GM23248 (cell line): Measurements from ENCODE around the gene NGB. TPM values are rescaled to one million over a fixed set of nuclear protein-coding genes. Genes with fewer than 3 reads are reported as not detected.

Source experiments
- DNase-seq: peaks from one replicate; pipeline ENCODE4 v3.0.0-alpha.2; 2015
- H2AFZ ChIP-seq: fragments of 200-600 bp; sonication (generic); 2 replicates; pipeline ENCODE4 v1.6.1; 2016; ENCODE audit warnings: antibody characterized with exemption
- H3F3A ChIP-seq: fragments of 200-600 bp; sonication (generic); 2 replicates; pipeline ENCODE4 v1.6.1; 2016; ENCODE audit warnings: mild to moderate bottlenecking, antibody characterized with exemption, mixed run types; ENCODE audit not compliant: insufficient read depth
- H3K27ac ChIP-seq: fragments of 200-600 bp; sonication (generic); 2 replicates; pipeline ENCODE4 v1.5.1; 2016; ENCODE audit warnings: mild to moderate bottlenecking
- H3K27me3 ChIP-seq: fragments of 200-600 bp; sonication (generic); replicated peaks from 2 replicates; pipeline ENCODE4 v1.6.1; 2016; ENCODE audit warnings: mild to moderate bottlenecking; ENCODE audit not compliant: insufficient read depth
- H3K36me3 ChIP-seq: fragments of 200-600 bp; sonication (generic); 2 replicates; pipeline ENCODE4 v1.6.1; 2016; ENCODE audit warnings: low read depth, mild to moderate bottlenecking
- H3K4me1 ChIP-seq: fragments of 200-600 bp; sonication (generic); 2 replicates; pipeline ENCODE4 v1.6.1; 2016; ENCODE audit warnings: mild to moderate bottlenecking; ENCODE audit not compliant: insufficient read depth
- H3K4me2 ChIP-seq: fragments of 200-600 bp; sonication (generic); one replicate; pipeline ENCODE4 v1.6.1; 2016; ENCODE audit warnings: mild to moderate bottlenecking; ENCODE audit not compliant: unreplicated experiment
- H3K4me3 ChIP-seq: fragments of 200-600 bp; sonication (generic); 2 replicates; pipeline ENCODE4 v1.5.1; 2016; ENCODE audit warnings: mild to moderate bottlenecking
- H3K79me2 ChIP-seq: fragments of 200-600 bp; sonication (generic); 2 replicates; pipeline ENCODE4 v1.6.1; 2016; ENCODE audit warnings: mild to moderate bottlenecking; ENCODE audit not compliant: insufficient read depth
- H3K9ac ChIP-seq: fragments of 200-600 bp; sonication (generic); 2 replicates; pipeline ENCODE4 v1.6.1; 2016; ENCODE audit warnings: mild to moderate bottlenecking
- H3K9me2 ChIP-seq: fragments of 200-600 bp; sonication (generic); 2 replicates; pipeline ENCODE4 v1.6.1; 2016; ENCODE audit warnings: mixed run types, mild to moderate bottlenecking, moderate library complexity; ENCODE audit not compliant: insufficient read depth
- H3K9me3 ChIP-seq: fragments of 200-600 bp; sonication (generic); one replicate; pipeline ENCODE4 v1.6.1; 2017; ENCODE audit warnings: low read depth
- H4K20me1 ChIP-seq: fragments of 200-600 bp; sonication (generic); 2 replicates; pipeline ENCODE4 v1.6.0; 2016; ENCODE audit not compliant: insufficient read depth
- EZH2 ChIP-seq: fragments of 200-600 bp; sonication (generic); IDR thresholded peaks from 2 replicates; pipeline ENCODE4 v1.6.1; 2018; ENCODE audit warnings: antibody characterized with exemption, mild to moderate bottlenecking; ENCODE audit not compliant: insufficient read depth, poor library complexity, severe bottlenecking
- EZH2phosphoT487 ChIP-seq: fragments of 200-600 bp; sonication (generic); IDR thresholded peaks from 2 replicates; pipeline ENCODE4 v1.6.1; 2018; ENCODE audit warnings: antibody characterized with exemption, moderate library complexity, mild to moderate bottlenecking, low read depth; ENCODE audit not compliant: insufficient read depth
- WGBS, 2 experiments: methylation state at CpG; one replicate each; pipeline ENCODE4 v1.1.6; 2015 to 2017; ENCODE audit warnings: low lambda C conversion rate in 2 of 2, low coverage in 1 of 2; ENCODE audit errors: missing lambda C conversion rate in 2 of 2; 5-methylcytosine and 5-hydroxymethylcytosine counted together
- in situ Hi-C: fragments of 300-500 bp; cut with MboI; formaldehyde crosslinking; loops from 2 replicates; pipeline ENCODE4 v1.15.0; 2020
- polyA plus RNA-seq: library from polyadenylated mRNA; unstranded; fragments of >200 nt; fragmentation: Nextera tagmentation; extraction: Ambion mirVana; gene quantifications from 2 replicates; pipeline ENCODE4 v1.2.1, GENCODE V29; 2016
- total RNA-seq: library from RNA; depleted of rRNA; stranded (reverse); fragments of >200 nt; shearing (Covaris generic); gene quantifications from 2 replicates; pipeline ENCODE4 v1.2.3, GENCODE V29; 2014

NGB gene
- total and polyA plus RNA-seq, 2 experiments from 2014 or later, result not detected

DNA sequence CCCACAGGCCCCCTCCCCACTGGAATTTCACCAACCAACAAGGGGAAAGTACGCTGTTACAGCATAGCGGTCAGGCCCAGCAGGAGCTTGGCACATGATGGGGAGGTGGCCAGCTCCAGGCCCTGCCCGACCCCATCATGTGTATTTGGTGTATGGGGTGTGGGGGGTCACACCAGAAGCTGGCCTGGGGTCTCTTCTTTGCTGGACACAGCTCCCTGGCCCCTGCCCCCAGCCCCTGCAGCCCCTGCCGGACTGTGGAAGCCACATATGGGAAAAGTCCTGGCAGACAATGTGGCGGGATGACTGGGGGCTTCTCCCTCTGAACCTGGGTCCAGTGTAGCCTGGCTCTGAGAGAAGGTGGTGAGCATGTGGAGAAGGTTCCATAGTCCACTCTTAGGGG is 12.4 kb downstream of the NGB start:
- Histone ChIP-seq H3K36me3 (no peaks in the 10 kb centered on the region), H3K9me3 (no peaks in the 10 kb centered on the region), H2AFZ (no peak overlapping the region), H3K27me3 (peaks cover 11% of the 10 kb centered on the region; the same call in 1 of the 2 replicates), H3K9me2 (no peaks in the 10 kb centered on the region), H3K79me2 (no peaks in the 10 kb centered on the region), H3K4me3 (no peak overlapping the region), H3F3A (no peaks in the 10 kb centered on the region), H3K9ac (no peak overlapping the region), H3K4me2 (no peak overlapping the region), H3K4me1 (no peaks in the 10 kb centered on the region), H4K20me1 (no peaks in the 10 kb centered on the region), H3K27ac (no peak overlapping the region)
- DNase-seq, result no peak
- TF ChIP-seq EZH2phosphoT487, result no peak
- no peak for TF ChIP-seq EZH2
- WGBS, 2 experiments, result 25 to 61% methylated on average over 3 to 5 of the region's 5 CpGs
- in situ Hi-C loops, result no loop called here

DNA sequence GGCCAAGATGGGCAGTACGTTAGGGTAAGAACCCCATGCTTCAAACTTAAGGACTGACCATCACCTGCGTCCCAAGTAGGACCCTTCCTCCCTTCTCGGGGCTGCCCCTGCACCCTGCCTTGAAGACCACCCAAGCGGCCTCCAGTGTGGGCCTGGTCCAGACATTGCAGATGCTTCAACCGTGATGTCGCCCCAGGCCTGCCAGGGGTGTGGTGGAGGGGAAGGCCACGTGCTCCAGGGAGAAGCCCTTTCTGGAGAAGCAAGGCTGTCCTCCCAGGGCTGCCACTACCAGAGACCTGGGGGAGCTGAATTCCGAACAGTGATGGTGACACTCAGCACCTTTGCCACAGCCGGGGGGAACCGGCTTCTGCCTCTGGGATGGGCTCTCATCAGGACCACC is 13.3 kb downstream of the NGB start:
- TF ChIP-seq EZH2, result no peak
- no peak for TF ChIP-seq EZH2phosphoT487
- H4K20me1 ChIP-seq, result no peaks in the 10 kb centered on the region
- 52 to 53% methylated on average over 10 of the region's 10 CpGs for WGBS, 2 experiments
- peaks cover 14% of the 10 kb centered on the region for H3K27me3 ChIP-seq
- DNase-seq, result no peak
- no peak overlapping the region for H3K4me3 ChIP-seq
- no peaks in the 10 kb centered on the region for H3K79me2 ChIP-seq
- no peaks in the 10 kb centered on the region for H3K36me3 ChIP-seq
- no peak overlapping the region for H3K4me2 ChIP-seq
- no peak overlapping the region for H3K27ac ChIP-seq
- H3K4me1 ChIP-seq, result no peaks in the 10 kb centered on the region
- H3K9me3 ChIP-seq, result no peaks in the 10 kb centered on the region
- H3K9me2 ChIP-seq, result no peaks in the 10 kb centered on the region
- no peaks in the 10 kb centered on the region for H3F3A ChIP-seq
- H3K9ac ChIP-seq, result no peak overlapping the region
- no peak overlapping the region for H2AFZ ChIP-seq
- in situ Hi-C loops, result no loop called here

DNA sequence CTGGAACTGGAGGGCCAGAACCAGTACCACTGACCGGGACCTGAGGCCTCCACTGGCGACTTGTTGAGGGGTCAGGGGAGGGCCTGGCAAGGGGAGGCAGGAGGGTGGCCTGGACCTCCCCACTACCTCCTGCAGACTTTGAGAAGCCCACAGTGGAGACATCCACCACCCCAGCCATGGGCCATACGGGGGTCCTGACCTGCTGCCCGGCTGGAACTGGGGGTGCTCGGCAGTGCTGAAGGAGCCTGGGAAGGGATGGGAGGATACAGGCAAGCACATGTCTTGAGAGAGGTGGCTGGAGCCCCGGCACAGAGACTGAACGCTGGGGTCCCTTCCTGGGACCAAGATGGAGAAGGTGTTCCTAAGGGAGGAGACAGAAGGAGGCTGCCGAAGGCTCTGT is 14.3 kb downstream of the NGB start:
- no peak overlapping the region for H2AFZ ChIP-seq
- H3K9me2 ChIP-seq, result no peaks in the 10 kb centered on the region
- no peak overlapping the region for H3K9ac ChIP-seq
- TF ChIP-seq EZH2phosphoT487 (no peak), EZH2 (no peak)
- no peaks in the 10 kb centered on the region for H4K20me1 ChIP-seq
- in situ Hi-C loops, result no loop called here
- no peak overlapping the region for H3K4me2 ChIP-seq
- WGBS, 2 experiments, result 55 to 62% methylated on average over 8 of the region's 8 CpGs
- no peaks in the 10 kb centered on the region for H3K79me2 ChIP-seq
- no peaks in the 10 kb centered on the region for H3F3A ChIP-seq
- H3K36me3 ChIP-seq, result no peaks in the 10 kb centered on the region
- DNase-seq, result no peak
- H3K4me1 ChIP-seq, result no peaks in the 10 kb centered on the region
- H3K27me3 ChIP-seq, result peaks cover 8% of the 10 kb centered on the region
- H3K4me3 ChIP-seq, result no peak overlapping the region
- H3K9me3 ChIP-seq, result no peaks in the 10 kb centered on the region
- no peak overlapping the region for H3K27ac ChIP-seq

DNA sequence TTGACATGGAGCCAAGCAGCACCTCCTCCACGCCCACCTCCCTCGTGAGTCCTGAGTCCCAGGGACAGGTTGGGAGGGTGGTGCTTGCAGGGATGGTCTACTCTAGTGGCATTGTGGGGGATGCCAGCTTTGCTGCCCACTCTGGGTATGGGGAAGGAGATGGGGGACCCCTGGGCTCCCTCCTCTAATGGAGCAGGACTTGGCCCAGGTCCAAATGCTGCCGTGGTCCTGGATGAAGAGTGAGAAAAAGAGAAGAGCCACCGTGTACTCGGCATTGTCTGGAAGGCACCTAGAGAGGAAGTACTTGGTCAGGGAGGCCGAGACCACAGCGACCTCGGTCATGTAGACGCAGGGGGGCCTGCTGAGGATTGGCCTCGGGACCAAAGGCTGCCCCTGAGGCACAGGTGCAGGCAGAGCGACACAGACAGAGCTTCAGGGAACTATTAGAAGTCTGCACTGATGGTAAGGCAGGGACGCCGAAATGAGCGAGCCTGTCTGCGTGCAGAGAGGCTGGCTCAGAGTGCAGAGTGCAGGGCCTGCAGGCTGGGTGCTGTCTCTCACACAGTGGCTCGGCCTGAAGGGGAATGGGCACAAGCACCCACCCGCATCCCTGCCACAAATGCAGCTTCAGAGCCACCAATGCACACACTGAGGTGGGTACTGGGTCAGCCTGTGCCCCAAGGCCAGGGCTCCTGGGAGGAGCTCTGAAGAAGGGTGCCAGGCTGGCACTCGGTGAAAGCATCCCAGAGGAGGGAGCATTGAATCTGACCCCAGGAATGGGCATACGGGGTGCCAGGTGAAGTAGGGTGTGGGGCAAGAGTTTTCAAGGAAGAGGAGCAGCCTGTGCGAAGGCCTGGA is 17.4 kb downstream of the NGB start:
- whole genome bisulfite sequencing, 2 experiments, result 28 to 30% methylated on average over 18 to 20 of the region's 20 CpGs
- H3K4me2 ChIP-seq, result no peak overlapping the region
- H3K79me2 ChIP-seq, result no peaks in the 10 kb centered on the region
- H3K9me3 ChIP-seq, result no peaks in the 10 kb centered on the region
- no peak for DNase-seq
- no peaks in the 10 kb centered on the region for H3K9me2 ChIP-seq
- TF ChIP-seq EZH2phosphoT487 (no peak), EZH2 (no peak)
- H3F3A ChIP-seq, result no peaks in the 10 kb centered on the region
- no peaks in the 10 kb centered on the region for H3K36me3 ChIP-seq
- H4K20me1 ChIP-seq, result no peaks in the 10 kb centered on the region
- no peak overlapping the region for H3K27ac ChIP-seq
- no peaks in the 10 kb centered on the region for H3K4me1 ChIP-seq
- H3K9ac ChIP-seq, result no peak overlapping the region
- peaks cover 11% of the 10 kb centered on the region for H3K27me3 ChIP-seq
- no peak overlapping the region for H2AFZ ChIP-seq
- no peak overlapping the region for H3K4me3 ChIP-seq
- in situ Hi-C loops, result no loop called here
